PC-3 (cell line): ENCODE measurements around the gene ADAMTS16. TPM values are rescaled to one million over a fixed set of nuclear protein-coding genes. Genes with fewer than 3 reads are reported as not detected.

ENCODE experiments used
- ATAC-seq: fragments of 200-7000 bp; cut with Tn5 transposase; 2 replicates; pipeline ENCODE4 v1.9.1; 2020; ENCODE audit warnings: mild to moderate bottlenecking, moderate library complexity
- BruUV-seq: library from RNA; stranded (reverse); fragments of 400-500 nt; replicated peaks from 2 replicates; lab custom pipeline; 2021; lab: Mats Ljungman, UMichigan
- CTCF ChIA-PET: fragments of 300-600 bp; sonication (Branson Sonifier 250); formaldehyde crosslinking; loops from one replicate; lab custom pipeline; 2022; ENCODE audit warnings: antibody characterized with exemption; lab: Charles Lee
- POLR2A ChIA-PET: fragments of 300-600 bp; sonication (Branson Sonifier 250); formaldehyde crosslinking; loops from one replicate; lab custom pipeline; 2022; ENCODE audit warnings: antibody characterized with exemption; ENCODE audit not compliant: unreplicated experiment; lab: Charles Lee
- DNase-seq: peaks from one replicate; pipeline ENCODE4 v3.0.0-alpha.2; 2015
- H2AFZ ChIP-seq: fragments of 300-600 bp; sonication (generic); 2 replicates; pipeline ENCODE4 v1.6.0; 2016; ENCODE audit warnings: antibody characterized with exemption, low read length
- H3F3A ChIP-seq: fragments of 300-600 bp; sonication (generic); one replicate; pipeline ENCODE4 v1.6.0; 2017; ENCODE audit warnings: antibody characterized with exemption, low read length, control low read depth, mild to moderate bottlenecking; ENCODE audit not compliant: unreplicated experiment
- H3K27ac ChIP-seq: fragments of 300-600 bp; sonication (generic); 2 replicates; pipeline ENCODE4 v1.5.1; 2016; ENCODE audit warnings: mild to moderate bottlenecking, low read length
- H3K27me3 ChIP-seq: fragments of 300-600 bp; sonication (generic); 2 replicates; pipeline ENCODE4 v1.6.1; 2016; ENCODE audit warnings: low read length, mixed read lengths
- H3K36me3 ChIP-seq: fragments of 300-600 bp; sonication (generic); 2 replicates; pipeline ENCODE4 v1.6.1; 2016; ENCODE audit warnings: low read depth, mixed run types, low read length, mixed read lengths
- H3K4me1 ChIP-seq: fragments of 300-600 bp; sonication (generic); 2 replicates; pipeline ENCODE4 v1.5.1; 2016; ENCODE audit warnings: low read length; ENCODE audit not compliant: insufficient read depth
- H3K4me2 ChIP-seq: fragments of 300-600 bp; sonication (generic); 2 replicates; pipeline ENCODE4 v1.6.0; 2016; ENCODE audit warnings: low read length
- H3K4me3 ChIP-seq: fragments of 300-600 bp; sonication (generic); 2 replicates; pipeline ENCODE4 v1.5.1; 2016; ENCODE audit warnings: mild to moderate bottlenecking, low read length, mixed read lengths
- H3K79me2 ChIP-seq: fragments of 300-600 bp; sonication (generic); 2 replicates; pipeline ENCODE4 v1.6.1; 2017; ENCODE audit warnings: low read length, mixed read lengths
- H3K9ac ChIP-seq: fragments of 300-600 bp; sonication (generic); 2 replicates; pipeline ENCODE4 v1.6.0; 2016; ENCODE audit warnings: mild to moderate bottlenecking, low read length
- H3K9me2 ChIP-seq: fragments of 300-600 bp; sonication (generic); replicated peaks from 2 replicates; pipeline ENCODE4 v1.6.1; 2016; ENCODE audit warnings: mixed run types, low read length, mixed read lengths
- H3K9me3 ChIP-seq: fragments of 300-600 bp; sonication (generic); 2 replicates; pipeline ENCODE4 v1.6.1; 2016; ENCODE audit warnings: low read length, mixed read lengths
- H4K20me1 ChIP-seq: fragments of 300-600 bp; sonication (generic); 2 replicates; pipeline ENCODE4 v1.6.1; 2016; ENCODE audit warnings: low read length, mixed read lengths
- CTCF ChIP-seq: fragments of 300-600 bp; sonication (generic); conservative IDR thresholded peaks from 2 replicates; pipeline ENCODE4 v1.5.1; 2017; ENCODE audit warnings: antibody characterized with exemption, low read depth, mild to moderate bottlenecking, low read length
- EZH2 ChIP-seq: fragments of 300-600 bp; sonication (generic); IDR thresholded peaks from one replicate; pipeline ENCODE4 v1.6.1; 2017; ENCODE audit warnings: antibody characterized with exemption, mild to moderate bottlenecking, low read length; ENCODE audit not compliant: unreplicated experiment
- EZH2phosphoT487 ChIP-seq: fragments of 300-600 bp; sonication (generic); IDR thresholded peaks from 2 replicates; pipeline ENCODE4 v1.6.1; 2018; ENCODE audit warnings: mild to moderate bottlenecking, antibody characterized with exemption, low read length, borderline replicate concordance
- intact Hi-C: fragments of 100-400 bp; cut with micrococcal nuclease; formaldehyde crosslinking; loops from 2 replicates; pipeline ENCODE4 v1.9.0; 2023
- total RNA-seq: library from RNA; depleted of rRNA; stranded (reverse); fragments of >200 nt; gene quantifications from 2 replicates; pipeline ENCODE4 v1.2.3, GENCODE V29; 2014

Gene ADAMTS16
- total RNA-seq, 1 experiment from 2014 or later: 1.7 TPM

- no TSS peak for BruUV-seq
- ATAC-seq (no peak), DNase-seq (no peak)
- TF ChIP-seq EZH2phosphoT487: no peak
- TF ChIP-seq EZH2: no peak
- no peak for TF ChIP-seq CTCF
- Histone ChIP-seq H4K20me1 (no peaks in the 10 kb centered on the region), H3K4me2 (no peak overlapping the region), H2AFZ (no peak overlapping the region), H3K9me3 (no peaks in the 10 kb centered on the region), H3F3A (no peaks in the 10 kb centered on the region), H3K4me1 (peaks cover 8% of the 10 kb centered on the region; the same call in 1 of the 2 replicates), H3K27me3 (no peaks in the 10 kb centered on the region), H3K27ac (no peak overlapping the region), H3K9me2 (0 out of 2 replicates have a peak, but pooled peaks cover 3% of the 10 kb centered on the region), H3K9ac (no peak overlapping the region), H3K79me2 (no peaks in the 10 kb centered on the region), H3K36me3 (no peaks in the 10 kb centered on the region), H3K4me3 (no peak overlapping the region)
- ChIA-PET CTCF (no interaction called here), POLR2A (no interaction called here)
- intact Hi-C loops: no loop called here
Observed at GRCh38 chr5:5169466-5169865, 29.3 kb downstream of the ADAMTS16 start.

- Histone ChIP-seq H3K9me3 (no peaks in the 10 kb centered on the region), H4K20me1 (no peaks in the 10 kb centered on the region), H3K9me2 (no peaks in the 10 kb centered on the region), H3K79me2 (no peaks in the 10 kb centered on the region), H3K4me1 (no peaks in the 10 kb centered on the region), H3K4me3 (no peak overlapping the region), H3K36me3 (no peaks in the 10 kb centered on the region), H3K27me3 (no peaks in the 10 kb centered on the region), H3K27ac (no peak overlapping the region), H3K9ac (no peak overlapping the region), H3F3A (no peaks in the 10 kb centered on the region), H2AFZ (no peak overlapping the region), H3K4me2 (no peak overlapping the region)
- DNase-seq: no peak
- TF ChIP-seq EZH2phosphoT487 (no peak), CTCF (no peak), EZH2 (no peak)
- POLR2A ChIA-PET: no interaction called here
- no peak for ATAC-seq
- intact Hi-C loops: no loop called here
- CTCF ChIA-PET: no interaction called here
- no TSS peak for BruUV-seq
Observed at GRCh38 chr5:5178136-5178535, 38.0 kb downstream of the ADAMTS16 start.

GRCh38 chr5:5178580-5178979 is 38.5 kb downstream of the ADAMTS16 start:
- no peak overlapping the region for H3K27ac ChIP-seq
- no peak overlapping the region for H3K4me2 ChIP-seq
- intact Hi-C loops: no loop called here
- TF ChIP-seq CTCF: no peak
- no peak for TF ChIP-seq EZH2
- TF ChIP-seq EZH2phosphoT487: no peak
- H3K9ac ChIP-seq: no peak overlapping the region
- ChIA-PET POLR2A (no interaction called here), CTCF (no interaction called here)
- no peak for DNase-seq
- H3K79me2 ChIP-seq: no peaks in the 10 kb centered on the region
- no peaks in the 10 kb centered on the region for H3K27me3 ChIP-seq
- H2AFZ ChIP-seq: no peak overlapping the region
- H3F3A ChIP-seq: no peaks in the 10 kb centered on the region
- ATAC-seq: no peak
- H3K9me3 ChIP-seq: no peaks in the 10 kb centered on the region
- BruUV-seq: no TSS peak
- no peaks in the 10 kb centered on the region for H3K9me2 ChIP-seq
- H3K4me3 ChIP-seq: no peak overlapping the region
- no peaks in the 10 kb centered on the region for H3K36me3 ChIP-seq
- no peaks in the 10 kb centered on the region for H4K20me1 ChIP-seq
- no peaks in the 10 kb centered on the region for H3K4me1 ChIP-seq
